Iris pigment epithelial cell (primary cell): ENCODE data around the gene FGFR2.
A peak's percentile ranks its signal among the peaks of the same experiment; 100 is the strongest.

Source experiments
- DNase-seq: peaks from one replicate; pipeline ENCODE4 v3.0.0-alpha.2; 2011; ENCODE audit warnings: low read depth

Gene FGFR2

GRCh38 chr10:121493521-121493920, 104.7 kb downstream of the FGFR2 start:
- no peak for DNase-seq

DNA sequence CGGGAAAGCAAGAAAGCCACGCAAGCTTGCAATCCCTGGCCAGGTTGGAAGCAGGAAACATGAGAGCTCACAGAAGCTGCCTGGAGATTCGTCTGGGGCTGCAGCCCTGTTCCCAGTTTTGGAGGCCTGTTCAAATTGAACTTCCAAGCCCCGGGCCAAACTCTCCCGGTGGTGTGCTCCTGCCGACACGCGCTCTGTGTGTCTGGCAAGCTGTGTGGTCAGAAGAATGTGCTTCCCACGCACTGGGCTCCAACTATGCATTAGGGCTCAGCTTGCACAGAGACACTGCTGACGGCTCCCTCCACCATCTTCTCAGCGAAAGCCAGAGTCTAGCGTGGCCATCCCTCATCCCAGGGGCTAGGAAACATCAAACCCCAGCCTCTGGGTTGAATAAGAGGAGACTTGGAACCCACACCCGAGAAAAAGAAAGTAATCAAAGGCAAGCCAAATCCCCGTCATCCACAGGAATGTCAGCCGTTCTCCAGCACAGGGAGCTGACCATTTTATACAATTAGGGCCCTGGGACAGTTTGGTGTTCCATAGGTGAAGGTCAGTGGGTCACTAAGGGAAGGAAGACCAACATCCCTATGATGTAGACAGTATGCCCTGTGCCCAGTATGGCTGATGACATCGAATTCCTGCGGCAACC, 107.2 kb downstream of the FGFR2 start:
- DNase-seq, result peak; percentile 2

GRCh38 chr10:121485436-121486139, 112.7 kb downstream of the FGFR2 start:
- no peak for DNase-seq

DNA sequence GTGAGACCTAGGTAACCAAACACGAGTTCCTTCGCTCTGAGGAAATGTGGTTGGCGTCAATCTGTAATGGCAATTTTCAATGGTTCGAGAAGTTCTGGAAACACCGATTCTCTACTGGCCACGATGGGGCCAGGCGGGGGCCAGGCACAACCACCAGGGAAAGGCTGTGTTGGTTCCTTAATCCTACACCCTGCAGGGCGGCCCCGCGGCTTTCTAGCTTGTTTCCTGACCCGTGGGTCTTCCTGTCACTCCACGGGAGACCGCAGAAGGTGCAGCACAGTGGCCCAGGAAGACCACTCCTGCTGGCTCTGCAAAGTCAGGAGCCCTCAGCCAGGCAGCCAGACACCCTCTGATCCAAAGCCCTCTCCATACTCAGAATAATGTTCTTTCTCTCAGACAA, 113.4 kb downstream of the FGFR2 start:
- no peak for DNase-seq

DNA sequence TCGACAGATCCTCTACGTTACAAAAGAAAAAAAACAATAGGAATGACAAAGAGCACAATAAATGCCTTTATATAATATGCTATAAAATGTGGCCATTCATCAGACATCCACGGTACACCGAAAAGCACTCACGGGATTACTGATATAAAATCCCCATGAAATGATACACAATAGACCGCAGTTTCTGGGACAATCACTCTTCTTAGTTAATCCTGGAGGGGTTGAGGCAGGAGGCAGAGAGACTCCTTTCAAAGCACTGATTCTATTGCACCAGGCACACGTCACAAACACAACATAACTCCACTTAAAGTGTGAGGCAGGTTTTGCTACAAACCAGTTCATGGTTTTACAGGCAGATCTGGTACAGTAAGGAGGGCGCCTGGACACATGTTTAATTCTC, 113.8 kb downstream of the FGFR2 start:
- DNase-seq, result no peak

DNA sequence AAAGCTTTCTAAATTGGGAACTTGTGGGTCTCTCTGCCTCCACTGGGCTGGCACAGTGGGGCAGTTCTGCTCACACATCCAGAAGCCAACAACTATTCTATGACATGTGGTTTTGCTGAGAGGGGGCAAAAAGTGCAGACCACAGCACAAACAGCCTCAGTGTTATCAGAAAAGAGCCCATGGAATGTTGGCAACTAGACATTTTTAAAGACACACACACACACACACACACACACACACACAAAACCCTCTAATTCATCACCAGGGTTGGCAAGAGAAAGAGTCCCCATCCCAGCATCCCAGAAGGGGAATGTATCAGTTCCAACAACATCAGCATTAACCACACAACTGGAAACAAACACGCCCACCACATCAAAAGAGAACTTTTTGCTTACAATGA, 117.1 kb downstream of the FGFR2 start:
- DNase-seq, result no peak

DNA sequence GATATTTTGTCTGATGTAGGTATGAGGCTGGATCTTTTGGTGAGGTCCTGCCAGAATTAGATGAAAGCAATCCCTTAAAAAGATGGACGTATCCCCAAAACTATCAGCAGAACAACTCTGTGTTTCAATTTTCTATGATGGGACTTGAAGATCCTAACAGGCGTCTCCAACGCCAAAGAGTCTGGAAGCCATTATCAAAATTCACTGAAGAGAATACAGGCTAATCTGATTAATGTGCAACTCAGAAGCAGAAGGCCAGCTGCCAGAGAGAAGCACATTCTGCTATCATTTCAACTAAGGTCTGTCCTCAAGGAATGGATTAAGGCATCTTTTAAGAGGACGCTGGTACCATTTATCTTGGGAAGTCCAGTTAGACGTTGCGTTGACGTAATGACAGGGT, 119.7 kb downstream of the FGFR2 start:
- no peak for DNase-seq

DNA sequence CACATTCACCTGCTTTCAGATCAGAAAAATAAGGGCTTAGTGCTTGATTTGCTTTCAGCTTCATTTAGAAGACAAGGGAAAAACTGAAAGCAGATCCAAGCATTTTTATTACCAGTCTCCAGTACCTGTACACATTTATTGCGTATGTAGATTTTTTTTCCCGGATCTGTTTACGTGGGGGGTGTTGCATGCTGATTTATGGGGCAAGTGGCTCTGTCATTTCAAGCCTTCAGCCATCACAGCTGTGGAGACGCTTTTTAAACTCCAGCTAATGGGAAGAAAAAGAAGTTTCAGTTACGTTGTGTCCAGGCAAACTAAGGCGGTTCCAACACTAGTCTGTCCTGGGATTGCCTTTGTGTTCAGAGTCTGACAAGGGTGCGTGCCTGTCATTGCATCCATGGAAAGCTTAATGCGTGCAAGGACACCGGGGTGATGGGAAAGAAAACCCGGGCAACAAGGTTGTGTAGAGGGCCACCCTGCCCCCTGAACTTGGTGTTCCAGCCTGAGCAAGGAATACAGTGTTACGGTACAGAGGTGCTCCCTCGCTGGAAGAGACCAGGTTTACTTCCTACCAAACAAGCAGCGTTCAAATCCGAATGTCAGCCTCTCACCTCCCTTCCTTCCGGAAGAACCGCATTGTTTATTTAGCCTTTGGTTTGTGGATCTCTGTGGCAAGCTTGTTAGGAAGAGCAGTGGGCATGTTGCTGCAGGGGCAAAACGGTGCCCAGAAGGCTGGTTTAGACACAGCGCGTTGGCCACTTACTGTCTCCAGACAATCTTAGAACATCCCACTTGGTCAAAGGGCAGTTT, 128.2 kb downstream of the FGFR2 start:
- no peak for DNase-seq

GRCh38 chr10:121468726-121469125, 129.5 kb downstream of the FGFR2 start:
- DNase-seq, result no peak

GRCh38 chr10:121466424-121466823, 131.8 kb downstream of the FGFR2 start:
- DNase-seq, result no peak

- DNase-seq, result no peak
Observed at GRCh38 chr10:121465215-121465614, 133.0 kb downstream of the FGFR2 start.

- no peak for DNase-seq
Observed at GRCh38 chr10:121464517-121464916, 133.7 kb downstream of the FGFR2 start.

DNA sequence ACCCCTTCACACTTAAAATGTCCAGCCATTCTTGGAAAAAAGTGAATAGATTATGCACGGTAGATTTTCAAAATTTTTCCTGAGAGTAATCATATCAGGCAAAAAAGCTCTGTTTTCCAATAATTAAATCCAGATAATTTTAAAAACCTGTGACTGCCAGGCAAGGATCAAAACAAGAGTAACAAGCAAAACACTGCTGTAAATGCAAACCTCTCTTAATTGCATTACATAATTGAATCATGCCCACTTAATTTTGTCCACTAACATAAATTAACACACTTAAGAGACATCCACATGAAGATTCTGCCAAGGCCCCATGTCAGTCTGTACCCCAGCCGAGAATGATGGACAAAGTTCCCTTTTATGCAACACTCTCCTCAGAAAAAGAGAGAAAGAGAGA, 135.3 kb downstream of the FGFR2 start:
- DNase-seq, result no peak

GRCh38 chr10:121462281-121462680, 136.0 kb downstream of the FGFR2 start:
- no peak for DNase-seq

- DNase-seq, result no peak
Observed at GRCh38 chr10:121461307-121461706, 136.9 kb downstream of the FGFR2 start.

GRCh38 chr10:121460733-121461132, 137.5 kb downstream of the FGFR2 start:
- no peak for DNase-seq

- no peak for DNase-seq
Observed at GRCh38 chr10:121459622-121460453, 138.4 kb downstream of the FGFR2 start.

DNA sequence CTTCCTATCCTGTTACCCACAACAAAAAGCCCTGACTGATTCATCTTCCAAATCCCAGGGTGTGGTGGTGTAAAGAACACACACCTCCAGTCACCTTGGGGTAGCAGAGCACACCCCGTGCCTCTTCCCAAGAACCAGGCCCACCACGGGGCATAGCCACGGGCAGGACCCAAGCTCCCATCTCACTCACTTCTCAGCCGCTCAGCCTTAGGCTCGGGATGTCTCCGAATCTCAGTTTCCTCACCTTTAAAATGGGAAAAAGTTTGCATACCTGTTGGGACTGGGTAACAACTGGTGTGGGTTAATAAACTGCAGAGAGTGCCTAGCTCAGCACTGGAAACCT, 139.0 kb downstream of the FGFR2 start:
- DNase-seq, result no peak

DNA sequence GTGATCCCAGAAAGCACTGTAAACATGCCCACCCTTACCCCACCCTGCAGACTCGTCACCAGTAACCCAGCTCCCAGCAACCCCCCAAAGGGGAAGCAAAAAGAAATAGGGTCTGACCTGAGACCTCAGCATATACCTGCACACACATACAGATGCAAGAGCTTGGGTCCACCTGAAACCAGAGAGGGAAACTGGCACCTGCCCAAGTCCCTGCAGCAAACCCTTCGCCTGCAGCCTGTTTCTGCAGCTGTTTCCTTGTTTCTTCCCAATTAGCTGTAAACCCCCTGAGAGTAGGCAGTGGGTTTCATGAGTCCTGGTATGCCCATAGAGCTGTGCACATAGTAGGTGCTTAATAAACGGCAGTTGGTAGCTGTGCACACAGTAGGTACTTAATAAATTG, 140.5 kb downstream of the FGFR2 start:
- DNase-seq, result no peak

- no peak for DNase-seq
Observed at GRCh38 chr10:121455377-121455776, 142.9 kb downstream of the FGFR2 start.

- DNase-seq, result no peak
Observed at GRCh38 chr10:121454781-121455180, 143.5 kb downstream of the FGFR2 start.

DNA sequence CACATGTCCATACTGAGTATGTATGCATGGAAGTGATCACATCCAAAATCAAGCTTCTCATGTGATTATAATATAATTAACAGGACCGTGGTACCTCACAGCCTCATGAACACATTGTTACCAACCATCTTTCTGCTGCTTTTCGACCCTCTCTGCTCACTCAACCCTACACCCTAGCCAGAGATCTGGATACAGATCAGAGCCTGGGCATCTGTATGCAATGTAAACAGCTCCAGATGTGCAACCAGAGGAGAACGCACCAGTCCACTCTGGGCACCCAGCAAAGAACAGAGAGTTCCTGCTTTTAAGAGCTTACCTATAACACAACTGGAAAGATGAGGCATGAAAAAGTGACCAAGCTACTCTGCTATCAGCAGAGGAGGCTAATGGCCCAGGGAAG, 145.1 kb downstream of the FGFR2 start:
- DNase-seq, result no peak
